Mesendoderm (in vitro differentiated cells): ENCODE data around the gene CCDC74B. TPM values are rescaled to one million over a fixed set of nuclear protein-coding genes. Genes with fewer than 3 reads are reported as not detected.
A peak's percentile ranks its signal among the peaks of the same experiment; 100 is the strongest.
"Not testable (repeated sequence)": the region's sequence is repeated elsewhere in the genome, so short reads cannot be mapped to it uniquely, and the experiment has no call there.

Source experiments
- DNase-seq: peaks from one replicate; pipeline ENCODE4 v3.0.0; 2013
- H2AK5ac ChIP-seq: 2 replicates; pipeline ENCODE4 v1.6.1; 2013; ENCODE audit warnings: low read length, inconsistent platforms
- H2BK120ac ChIP-seq: 2 replicates; pipeline ENCODE4 v1.6.1; 2013; ENCODE audit warnings: low read depth, mild to moderate bottlenecking, low read length, moderate library complexity, mixed read lengths
- H2BK15ac ChIP-seq: replicated peaks from 2 replicates; pipeline ENCODE4 v1.6.1; 2013; ENCODE audit warnings: low read depth, mild to moderate bottlenecking, moderate library complexity
- H2BK5ac ChIP-seq: 2 replicates; pipeline ENCODE4 v1.6.1; 2013; ENCODE audit warnings: low read length, inconsistent platforms
- H3K18ac ChIP-seq: 2 replicates; pipeline ENCODE4 v1.6.1; 2013; ENCODE audit warnings: mild to moderate bottlenecking, low read length, mixed read lengths
- H3K23ac ChIP-seq: one replicate; pipeline ENCODE4 v1.6.1; 2013; ENCODE audit warnings: low read length
- H3K27ac ChIP-seq: 2 replicates; pipeline ENCODE4 v1.5.1; 2013; ENCODE audit warnings: low read depth, mild to moderate bottlenecking, inconsistent platforms, low read length, moderate library complexity
- H3K27me3 ChIP-seq: 2 replicates; pipeline ENCODE4 v1.6.1; 2013; ENCODE audit warnings: low read length, control low read depth, mild to moderate bottlenecking, inconsistent platforms; ENCODE audit not compliant: insufficient read depth, poor library complexity
- H3K36me3 ChIP-seq: 2 replicates; pipeline ENCODE4 v1.6.1; 2013; ENCODE audit warnings: low read length, inconsistent platforms; ENCODE audit not compliant: control insufficient read depth, insufficient read depth
- H3K4ac ChIP-seq: one replicate; pipeline ENCODE4 v1.6.1; 2013; ENCODE audit warnings: low read depth, mild to moderate bottlenecking, low read length, moderate library complexity
- H3K4me1 ChIP-seq: 2 replicates; pipeline ENCODE4 v1.6.1; 2013; ENCODE audit warnings: low read depth, low read length, inconsistent platforms; ENCODE audit not compliant: control insufficient read depth
- H3K4me2 ChIP-seq: 2 replicates; pipeline ENCODE4 v1.6.1; 2013; ENCODE audit warnings: low read length
- H3K4me3 ChIP-seq: 2 replicates; pipeline ENCODE4 v1.5.1; 2013; ENCODE audit warnings: mild to moderate bottlenecking, low read length
- H3K56ac ChIP-seq: one replicate; pipeline ENCODE4 v1.6.1; 2013; ENCODE audit warnings: low read length
- H3K79me1 ChIP-seq: 2 replicates; pipeline ENCODE4 v1.6.1; 2013; ENCODE audit warnings: low read length, inconsistent platforms
- H3K79me2 ChIP-seq: 2 replicates; pipeline ENCODE4 v1.6.1; 2013; ENCODE audit warnings: mild to moderate bottlenecking, low read length; ENCODE audit not compliant: control insufficient read depth, insufficient read depth
- H3K9ac ChIP-seq: 2 replicates; pipeline ENCODE4 v1.6.1; 2013; ENCODE audit warnings: low read length, inconsistent platforms
- H4K5ac ChIP-seq: one replicate; pipeline ENCODE4 v1.6.1; 2013; ENCODE audit warnings: low read length
- H4K8ac ChIP-seq: one replicate; pipeline ENCODE4 v1.6.1; 2013; ENCODE audit warnings: low read depth, mild to moderate bottlenecking, control low read depth, low read length, moderate library complexity
- WGBS: extraction: QIAGEN DNeasy Blood & Tissue Kit; methylation state at CpG from one replicate; pipeline ENCODE4 v1.1.7; 2013; ENCODE audit warnings: low lambda C conversion rate, missing lambda C conversion rate; ENCODE audit not compliant: insufficient coverage; ENCODE audit errors: extremely low coverage; 5-methylcytosine and 5-hydroxymethylcytosine counted together
- polyA plus RNA-seq, 2 experiments: library from polyadenylated mRNA; stranded (reverse); fragments of 200-250 nt; gene quantifications; one replicate each; pipeline ENCODE4 v1.2.3, GENCODE V29; 2013

Gene CCDC74B
- polyA plus RNA-seq (2013, experiment 1 of 2), result 2.8 TPM
- polyA plus RNA-seq (2013, experiment 2 of 2), result 2.4 TPM

GRCh38 chr2:130145006-130145414 lies at the start of gene CCDC74B:
CCDC74B (minus strand) TSS chr2:130145112; CDS start chr2:130144996, 116 bp downstream.
- not testable (repeated sequence) for H3K4ac ChIP-seq, H2BK5ac ChIP-seq
- WGBS, result no CpG with 5 or more reads among the region's 30 CpGs

GRCh38 chr2:130193824-130194223 lies 48.9 kb upstream of the CCDC74B start:
- not testable (repeated sequence) for H3K18ac ChIP-seq, H3K4me3 ChIP-seq, H4K8ac ChIP-seq, H3K23ac ChIP-seq, DNase-seq, H3K4me2 ChIP-seq, H3K79me2 ChIP-seq, H3K4me1 ChIP-seq, H2AK5ac ChIP-seq, H2BK15ac ChIP-seq, H4K5ac ChIP-seq, H3K27me3 ChIP-seq, H3K9ac ChIP-seq, H3K36me3 ChIP-seq, H3K4ac ChIP-seq, H2BK5ac ChIP-seq, H3K27ac ChIP-seq, H3K79me1 ChIP-seq, H2BK120ac ChIP-seq, H3K56ac ChIP-seq
- no CpG with 5 or more reads among the region's 22 CpGs for WGBS

More at GRCh38 chr2:130145006-130145414, at the start of gene CCDC74B:
- H3K23ac ChIP-seq, H3K18ac ChIP-seq, H3K27ac ChIP-seq, H3K27me3 ChIP-seq, H3K4me2 ChIP-seq, H4K8ac ChIP-seq, H2BK15ac ChIP-seq, H2AK5ac ChIP-seq, H3K79me2 ChIP-seq, H3K36me3 ChIP-seq, H4K5ac ChIP-seq, H3K4me1 ChIP-seq, H3K4me3 ChIP-seq, H2BK120ac ChIP-seq, H3K79me1 ChIP-seq: not testable (repeated sequence)
- DNase-seq, result peak; percentile 73
- H3K9ac ChIP-seq, result peak within 1 kb of the TSS; percentile 19
- H3K56ac ChIP-seq, result peak within 1 kb of the TSS; percentile 64

DNA sequence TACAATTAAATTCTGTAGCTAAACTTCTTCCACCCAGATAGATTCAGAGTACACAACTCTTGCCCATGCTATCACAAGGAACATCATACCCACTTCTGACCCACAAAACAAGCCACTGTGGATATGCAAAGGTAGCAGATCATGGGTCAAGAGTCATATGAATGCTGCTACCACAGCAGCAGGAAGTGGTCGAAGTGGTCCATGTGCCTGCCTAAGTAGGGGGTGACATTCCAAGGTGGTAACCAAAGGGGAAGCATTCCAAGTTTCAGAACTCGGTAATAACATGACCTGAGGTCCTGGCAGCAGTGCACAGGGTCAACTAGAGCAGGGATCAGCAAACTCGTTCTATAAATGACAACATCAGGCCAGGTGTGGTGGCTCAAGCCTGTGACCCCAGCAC lies 47.5 kb upstream of the CCDC74B start:
- H3K56ac ChIP-seq, H2BK5ac ChIP-seq, H4K5ac ChIP-seq, H3K4me3 ChIP-seq, H3K27me3 ChIP-seq, H3K79me2 ChIP-seq, H3K23ac ChIP-seq, H2BK15ac ChIP-seq, H3K79me1 ChIP-seq, H3K4me1 ChIP-seq, H3K36me3 ChIP-seq, H3K4me2 ChIP-seq, H2BK120ac ChIP-seq, H4K8ac ChIP-seq, H3K4ac ChIP-seq, H2AK5ac ChIP-seq, DNase-seq, H3K18ac ChIP-seq, H3K27ac ChIP-seq, H3K9ac ChIP-seq: not testable (repeated sequence)
- WGBS, result no CpG with 5 or more reads among the region's 3 CpGs

DNA sequence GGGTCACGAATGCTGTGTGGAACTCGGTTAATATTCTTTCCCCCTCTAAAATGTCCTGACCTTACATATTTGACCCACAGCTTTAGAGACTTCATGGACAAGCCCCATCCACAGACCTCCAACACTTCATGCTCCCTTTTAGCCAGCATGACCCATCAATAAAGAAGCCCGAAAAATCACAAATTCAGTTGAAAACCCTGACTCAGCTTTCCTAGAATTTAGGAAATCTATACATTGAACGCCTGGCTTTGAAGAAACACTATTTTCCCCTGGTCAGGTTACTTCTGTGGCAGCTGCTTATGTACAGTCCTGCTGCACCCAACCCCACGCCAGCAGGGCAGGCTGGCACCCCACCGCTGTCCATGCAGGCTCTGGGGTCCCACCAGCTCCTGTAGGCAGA lies 46.4 kb upstream of the CCDC74B start:
- H2AK5ac ChIP-seq, DNase-seq, H3K27me3 ChIP-seq: not testable (repeated sequence)

DNA sequence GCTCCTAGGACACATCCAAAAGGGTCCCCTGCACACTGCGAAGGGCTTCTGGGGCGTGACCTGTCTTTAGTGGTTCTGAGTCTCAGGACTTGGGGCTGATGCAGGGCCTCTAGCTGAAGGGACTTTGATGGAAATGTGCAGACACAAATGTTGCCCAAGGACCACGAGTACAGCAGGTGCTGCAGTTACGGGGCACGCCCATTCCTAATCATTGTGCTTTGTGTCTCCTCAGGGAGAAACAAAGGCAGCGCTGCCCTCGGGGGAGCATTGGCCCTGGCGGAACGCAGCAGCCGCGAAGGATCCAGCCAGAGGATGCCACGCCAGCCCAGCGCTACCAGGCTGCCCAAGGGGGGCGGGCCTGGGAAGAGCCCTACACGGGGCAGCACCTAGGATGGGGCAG lies 45.3 kb upstream of the CCDC74B start:
- Histone ChIP-seq H3K79me2 (no peaks in the 10 kb centered on the region), H2BK5ac (no peak overlapping the region), H3K4ac (no peak overlapping the region), H2BK15ac (no peak overlapping the region), H3K79me1 (peaks cover 2% of the 10 kb centered on the region), H3K56ac (no peak overlapping the region), H4K8ac (no peak overlapping the region), H3K4me2 (no peak overlapping the region), H2AK5ac (no peak overlapping the region), H3K23ac (no peak overlapping the region), H2BK120ac (no peak overlapping the region), H3K9ac (no peak overlapping the region), H3K18ac (no peak overlapping the region), H3K27ac (no peak overlapping the region), H4K5ac (no peak overlapping the region), H3K4me3 (no peak overlapping the region), H3K36me3 (no peaks in the 10 kb centered on the region), H3K27me3 (no peaks in the 10 kb centered on the region), H3K4me1 (no peaks in the 10 kb centered on the region)
- no peak for DNase-seq
- WGBS, result no CpG with 5 or more reads among the region's 15 CpGs

More for the DNA sequence above, 46.4 kb upstream of the CCDC74B start:
- not testable (repeated sequence) for H3K36me3 ChIP-seq, H2BK15ac ChIP-seq, H3K9ac ChIP-seq, H3K18ac ChIP-seq, H3K79me2 ChIP-seq, H2BK120ac ChIP-seq, H3K79me1 ChIP-seq, H3K23ac ChIP-seq, H4K5ac ChIP-seq, H3K27ac ChIP-seq, H3K4me1 ChIP-seq, H3K4me2 ChIP-seq, H3K56ac ChIP-seq, H4K8ac ChIP-seq, H2BK5ac ChIP-seq, H3K4me3 ChIP-seq, H3K4ac ChIP-seq
- no CpG with 5 or more reads among the region's 6 CpGs for WGBS

DNA sequence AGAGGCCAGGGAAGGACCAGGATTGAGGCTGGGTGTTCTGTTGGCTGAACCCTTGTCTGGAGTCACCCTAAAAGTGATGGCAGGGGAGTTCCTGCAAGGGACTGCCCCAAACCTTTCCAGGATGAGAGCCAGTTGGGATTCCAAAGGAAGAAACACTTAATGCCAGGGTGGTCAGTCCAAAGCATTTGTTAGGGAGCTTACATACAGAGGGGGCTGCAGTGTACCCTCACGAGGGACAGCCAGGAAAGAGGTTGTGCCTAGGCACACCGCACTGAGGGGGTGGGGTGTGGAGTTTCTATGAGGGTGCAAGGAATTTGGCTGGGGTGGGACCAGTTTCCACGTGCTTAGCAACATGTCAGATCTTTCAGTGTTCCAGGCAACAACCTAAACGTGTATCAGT lies 44.0 kb upstream of the CCDC74B start:
- not testable (repeated sequence) for H2BK15ac ChIP-seq, DNase-seq, H3K56ac ChIP-seq, H3K4ac ChIP-seq, H3K18ac ChIP-seq, H3K4me2 ChIP-seq, H3K23ac ChIP-seq, H3K4me3 ChIP-seq, H4K8ac ChIP-seq, H3K4me1 ChIP-seq, H2BK120ac ChIP-seq, H2BK5ac ChIP-seq, H3K9ac ChIP-seq, H3K79me2 ChIP-seq, H3K79me1 ChIP-seq, H3K27me3 ChIP-seq, H3K27ac ChIP-seq, H4K5ac ChIP-seq, H3K36me3 ChIP-seq, H2AK5ac ChIP-seq
- no CpG with 5 or more reads among the region's 4 CpGs for WGBS
